Mesenchymal stem cell (in vitro differentiated cells and primary cell): ENCODE results near the gene DOLPP1.

Experiments
- DNase-seq: peaks from one replicate; pipeline ENCODE4 v3.0.0-alpha.2; 2013
- H2AFZ ChIP-seq: one replicate; pipeline ENCODE4 v1.6.1; 2013; ENCODE audit warnings: low read depth, mild to moderate bottlenecking, control low read depth, inconsistent platforms, low read length, moderate library complexity
- H2AK5ac ChIP-seq: 2 replicates; pipeline ENCODE4 v1.6.1; 2013; ENCODE audit warnings: low read length, moderate library complexity, mild to moderate bottlenecking, inconsistent platforms; ENCODE audit not compliant: severe bottlenecking
- H2BK120ac ChIP-seq: one replicate; pipeline ENCODE4 v1.6.1; 2013; ENCODE audit warnings: low read depth, mild to moderate bottlenecking, inconsistent platforms, low read length, moderate library complexity
- H2BK12ac ChIP-seq, 2 experiments: one replicate each; pipeline ENCODE4 v1.6.1; 2013; ENCODE audit warnings: inconsistent platforms in 2 of 2, low read length in 2 of 2, mild to moderate bottlenecking in 2 of 2, moderate library complexity in 2 of 2, control low read depth in 1 of 2
- H2BK15ac ChIP-seq: one replicate; pipeline ENCODE4 v1.6.1; 2013; ENCODE audit warnings: mild to moderate bottlenecking, low read depth, inconsistent platforms; ENCODE audit not compliant: poor library complexity, severe bottlenecking
- H2BK5ac ChIP-seq: 2 replicates; pipeline ENCODE4 v1.6.1; 2013; ENCODE audit warnings: low read depth, mild to moderate bottlenecking, low read length, control low read depth, inconsistent platforms; ENCODE audit not compliant: poor library complexity, severe bottlenecking
- H3K14ac ChIP-seq, 2 experiments: one replicate each; pipeline ENCODE4 v1.6.1; 2013; ENCODE audit warnings: inconsistent platforms in 2 of 2, low read length in 2 of 2, control low read depth in 1 of 2, mild to moderate bottlenecking in 1 of 2, moderate library complexity in 1 of 2
- H3K18ac ChIP-seq, 2 experiments: one replicate each; pipeline ENCODE4 v1.6.1; 2013; ENCODE audit warnings: inconsistent platforms in 2 of 2, low read length in 2 of 2, control low read depth in 1 of 2, low read depth in 1 of 2, mild to moderate bottlenecking in 1 of 2
- H3K23ac ChIP-seq, 2 experiments: one replicate each; pipeline ENCODE4 v1.6.1; 2013; ENCODE audit warnings: inconsistent platforms in 2 of 2, low read length in 2 of 2, mild to moderate bottlenecking in 2 of 2, moderate library complexity in 2 of 2, control low read depth in 1 of 2
- H3K27ac ChIP-seq: 2 replicates; pipeline ENCODE4 v1.5.1; 2013; ENCODE audit warnings: mild to moderate bottlenecking, moderate library complexity, low read length, control low read depth, inconsistent platforms; ENCODE audit not compliant: poor library complexity, severe bottlenecking
- H3K27me3 ChIP-seq, 2 experiments: 2 replicates each; pipeline versions ENCODE4 v1.6.1 to v1.7.0; 2013; ENCODE audit warnings: low read length in 2 of 2, mild to moderate bottlenecking in 2 of 2, moderate library complexity in 2 of 2, control low read depth in 1 of 2, inconsistent platforms in 1 of 2; ENCODE audit not compliant: control insufficient read depth in 1 of 2, insufficient read depth in 1 of 2
- H3K36me3 ChIP-seq, 2 experiments: 2 replicates each; pipeline versions ENCODE4 v1.6.1 to v1.7.0; 2013; ENCODE audit warnings: low read length in 2 of 2, control low read depth in 1 of 2, inconsistent platforms in 1 of 2, low read depth in 1 of 2, mild to moderate bottlenecking in 1 of 2; ENCODE audit not compliant: insufficient read depth in 2 of 2, control insufficient read depth in 1 of 2
- H3K4ac ChIP-seq, 2 experiments: one replicate each; pipeline ENCODE4 v1.6.1; 2013; ENCODE audit warnings: inconsistent platforms in 2 of 2, low read length in 2 of 2, mild to moderate bottlenecking in 2 of 2, moderate library complexity in 2 of 2, control low read depth in 1 of 2, low read depth in 1 of 2
- H3K4me1 ChIP-seq: 2 replicates; pipeline ENCODE4 v1.6.1; 2013; ENCODE audit warnings: low read depth, low read length, control low read depth; ENCODE audit not compliant: control insufficient read depth, insufficient read depth
- H3K4me2 ChIP-seq: 2 replicates; pipeline ENCODE4 v1.6.1; 2013; ENCODE audit warnings: low read length, mild to moderate bottlenecking, inconsistent platforms; ENCODE audit not compliant: poor library complexity, severe bottlenecking
- H3K4me3 ChIP-seq, 2 experiments: 2 replicates each; pipeline versions ENCODE4 v1.5.1 to v1.7.0; 2013; ENCODE audit warnings: low read length in 2 of 2, mild to moderate bottlenecking in 2 of 2, control low read depth in 1 of 2, low read depth in 1 of 2; ENCODE audit not compliant: insufficient read depth in 1 of 2
- H3K79me1 ChIP-seq: replicated peaks from 2 replicates; pipeline ENCODE4 v1.6.1; 2013; ENCODE audit warnings: mild to moderate bottlenecking, control low read depth, low read length, inconsistent platforms; ENCODE audit not compliant: poor library complexity, severe bottlenecking
- H3K9ac ChIP-seq: 2 replicates; pipeline ENCODE4 v1.7.0; 2013; ENCODE audit warnings: mild to moderate bottlenecking, low read length, moderate library complexity
- H3K9me3 ChIP-seq: 2 replicates; pipeline ENCODE4 v1.7.0; 2013; ENCODE audit warnings: mild to moderate bottlenecking, low read length; ENCODE audit not compliant: control insufficient read depth
- H4K8ac ChIP-seq: one replicate; pipeline ENCODE4 v1.6.1; 2013; ENCODE audit warnings: inconsistent platforms, mild to moderate bottlenecking, low read length, moderate library complexity
- H4K91ac ChIP-seq: one replicate; pipeline ENCODE4 v1.6.1; 2013; ENCODE audit warnings: mild to moderate bottlenecking, low read length, inconsistent platforms
- WGBS: methylation state at CpG from one replicate; pipeline ENCODE4 v1.1.7; 2013; ENCODE audit warnings: mixed read lengths; 5-methylcytosine and 5-hydroxymethylcytosine counted together

The DOLPP1 gene

DNA sequence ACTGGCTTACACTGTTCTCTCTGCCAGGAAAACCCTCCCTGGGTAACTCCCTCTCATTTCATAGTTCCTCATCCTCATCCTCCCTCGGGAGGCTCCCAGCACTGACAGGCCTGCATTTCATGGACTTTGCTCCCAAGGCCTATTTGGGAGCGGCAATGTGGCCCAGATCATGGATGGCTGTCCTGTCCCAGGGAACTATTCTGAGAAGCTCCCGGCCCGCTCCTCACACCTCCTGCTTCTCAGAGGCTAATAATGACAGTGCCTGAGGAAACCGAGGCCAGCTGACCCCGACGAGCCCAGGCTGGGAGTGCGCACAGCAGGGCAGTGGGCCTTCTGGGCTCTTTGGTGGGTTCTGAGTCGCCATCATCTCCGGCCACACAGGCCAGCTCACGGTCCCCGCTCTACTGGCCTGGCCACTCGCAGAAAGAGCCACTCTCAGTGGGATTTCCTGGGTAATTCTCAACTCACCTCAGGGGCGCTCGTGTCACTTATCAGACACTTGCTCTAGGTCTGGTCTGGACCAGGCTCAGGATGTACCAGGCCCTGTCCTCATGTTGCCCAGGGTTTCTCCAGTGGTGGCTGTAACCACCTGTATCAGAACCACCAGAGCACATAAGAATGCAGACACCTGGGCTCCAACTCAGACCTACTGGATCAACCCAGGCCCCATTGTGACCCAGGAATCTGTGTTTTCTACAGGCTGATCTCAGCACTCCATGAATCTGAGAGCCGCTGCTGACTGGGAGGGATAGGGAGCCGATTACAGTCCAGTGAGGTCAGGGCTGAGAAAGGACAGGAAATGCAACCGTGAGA is 2.0 kb upstream of the DOLPP1 start:
- Histone ChIP-seq H2BK12ac (no peak overlapping the region), H2AK5ac (no peak overlapping the region), H3K9ac (no peak overlapping the region), H3K79me1 (peaks cover 26% of the 10 kb centered on the region), H3K14ac (no peak overlapping the region), H2BK15ac (no peak overlapping the region), H3K9me3 (no peaks in the 10 kb centered on the region), H2BK5ac (no peak overlapping the region), H3K4me3 (no peak overlapping the region), H3K4me2 (no peak overlapping the region), H3K23ac (no peak overlapping the region), H3K36me3 (peaks cover 0 to 2% of the 10 kb centered on the region in 2 experiments), H2BK120ac (no peak overlapping the region), H3K27ac (no peak overlapping the region), H3K4me1 (peaks cover 18% of the 10 kb centered on the region), H4K8ac (no peak overlapping the region), H4K91ac (peak overlapping the region; percentile 45), H3K4ac (no peak overlapping the region), H2AFZ (no peak overlapping the region), H3K27me3 (no peaks in the 10 kb centered on the region), H3K18ac (no peak overlapping the region)
- no peak for DNase-seq
- WGBS = 92% methylated on average over 18 of the region's 18 CpGs

DNA sequence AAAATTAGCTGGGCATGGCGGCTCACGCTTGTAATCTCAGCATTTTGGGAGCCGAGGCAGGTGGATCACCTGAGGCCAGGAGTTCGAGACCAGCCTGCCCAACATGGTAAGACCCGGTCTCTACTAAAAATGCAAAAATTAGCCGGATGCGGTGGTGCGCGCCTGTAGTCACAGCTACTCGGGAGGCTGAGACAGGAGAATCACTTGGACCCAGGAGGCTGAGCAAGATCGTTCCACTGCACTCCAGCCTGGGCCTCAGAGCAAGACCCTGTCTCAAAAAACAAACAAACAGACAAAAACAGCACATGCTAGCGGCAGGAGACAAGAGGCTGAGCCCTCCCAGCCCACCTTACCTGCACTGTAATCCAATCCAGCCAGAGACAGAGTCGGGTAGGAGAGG is 1.1 kb upstream of the DOLPP1 start:
- Histone ChIP-seq H3K27ac (no peak overlapping the region), H3K4me2 (peak overlapping the region; percentile 87), H2AK5ac (no peak overlapping the region), H3K4ac (no peak overlapping the region), H3K9me3 (no peaks in the 10 kb centered on the region), H4K8ac (no peak overlapping the region), H4K91ac (no peak overlapping the region), H2BK120ac (no peak overlapping the region), H3K14ac (no peak overlapping the region), H3K23ac (no peak overlapping the region), H3K27me3 (no peaks in the 10 kb centered on the region), H3K4me3 (peak overlapping the region in 1 of 2 experiments; percentile 95), H3K4me1 (peaks cover 19% of the 10 kb centered on the region), H2BK5ac (no peak overlapping the region), H3K79me1 (peaks cover 33% of the 10 kb centered on the region), H2AFZ (no peak overlapping the region), H3K9ac (peak overlapping the region; percentile 78), H3K36me3 (peaks cover under 1 to 8% of the 10 kb centered on the region in 2 experiments), H2BK15ac (no peak overlapping the region), H3K18ac (no peak overlapping the region), H2BK12ac (no peak overlapping the region)
- no peak for DNase-seq
- 91% methylated on average over 12 of the region's 13 CpGs for WGBS

DNA sequence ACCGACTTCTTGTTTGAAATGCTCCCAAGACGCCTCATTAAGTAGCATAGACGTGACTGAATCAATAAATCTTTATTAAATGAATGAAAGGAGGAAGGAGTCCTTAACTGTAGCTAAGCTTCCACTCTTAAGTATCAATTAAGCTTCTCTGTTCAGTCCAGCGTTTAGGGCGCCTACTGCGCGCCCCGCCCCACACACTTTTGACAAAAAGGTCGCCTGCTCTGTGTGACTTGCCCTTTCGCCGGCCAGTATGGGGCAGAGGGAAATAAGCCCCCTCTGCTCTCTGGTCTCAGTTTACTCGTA is 662 bp upstream of the DOLPP1 start:
- Histone ChIP-seq H3K9ac (peak overlapping the region; percentile 78), H3K9me3 (no peaks in the 10 kb centered on the region), H2AK5ac (no peak overlapping the region), H2BK5ac (no peak overlapping the region), H2BK120ac (no peak overlapping the region), H3K23ac (no peak overlapping the region), H3K27me3 (no peaks in the 10 kb centered on the region), H2BK12ac (no peak overlapping the region), H3K18ac (peak overlapping the region in 1 of 2 experiments; percentile 11), H3K27ac (no peak overlapping the region), H3K14ac (no peak overlapping the region), H3K79me1 (peaks cover 37% of the 10 kb centered on the region), H3K4me2 (peak overlapping the region; percentile 87), H2AFZ (peak overlapping the region; percentile 33), H3K4me3 (peak overlapping the region; percentile 64 to 95), H2BK15ac (no peak overlapping the region), H4K8ac (peak overlapping the region; percentile 82), H3K4me1 (peaks cover 20% of the 10 kb centered on the region), H3K4ac (no peak overlapping the region), H4K91ac (no peak overlapping the region), H3K36me3 (peaks cover 5 to 12% of the 10 kb centered on the region in 2 experiments)
- no peak for DNase-seq
- 4% methylated on average over 10 of the region's 12 CpGs for WGBS

DNA sequence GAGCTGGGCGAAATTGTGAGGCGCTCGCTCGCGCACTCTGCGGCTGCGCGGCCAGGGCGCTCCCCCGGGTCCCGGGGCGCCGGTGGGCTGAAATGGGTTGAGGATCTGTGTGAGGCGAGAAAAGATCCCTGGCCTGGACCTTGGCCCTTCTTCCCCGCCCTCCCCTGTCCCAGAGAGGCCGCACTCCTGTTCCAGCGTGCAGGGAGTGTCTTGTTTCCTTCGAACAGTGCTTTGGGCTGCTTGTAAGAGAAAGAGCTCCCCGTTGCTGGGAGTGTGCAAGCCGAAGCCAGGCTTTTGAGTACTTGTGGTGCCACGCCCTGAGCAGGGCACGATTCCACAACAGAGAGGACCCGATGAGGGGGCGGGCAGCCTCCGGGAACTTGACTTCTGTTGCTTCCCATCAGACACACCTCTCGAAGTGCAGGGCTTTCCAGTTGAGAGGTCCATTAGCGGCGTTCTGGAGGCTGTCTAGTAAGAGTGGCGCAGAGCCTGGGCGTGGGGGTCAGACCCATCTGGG is 535 bp downstream of the DOLPP1 start:
- peak overlapping the region; percentile 55 for H2AFZ ChIP-seq
- H4K8ac ChIP-seq = peak overlapping the region; percentile 66
- H2BK12ac ChIP-seq = no peak overlapping the region
- H2BK5ac ChIP-seq = no peak overlapping the region
- no peak overlapping the region for H2AK5ac ChIP-seq
- peak overlapping the region; percentile 18 to 29 for H3K4ac ChIP-seq
- 5% methylated on average over 18 of the region's 30 CpGs for WGBS
- peak overlapping the region; percentile 97 for H3K4me2 ChIP-seq
- H4K91ac ChIP-seq = peak overlapping the region; percentile 76
- peak overlapping the region; percentile 38 to 67 for H3K18ac ChIP-seq
- H2BK120ac ChIP-seq = peak overlapping the region; percentile 89
- no peak for DNase-seq
- peaks cover 43% of the 10 kb centered on the region for H3K79me1 ChIP-seq
- peak overlapping the region; percentile 90 for H3K9ac ChIP-seq
- H3K27me3 ChIP-seq = no peaks in the 10 kb centered on the region
- no peaks in the 10 kb centered on the region for H3K9me3 ChIP-seq
- peaks cover 16 to 24% of the 10 kb centered on the region in 2 experiments for H3K36me3 ChIP-seq
- H3K4me3 ChIP-seq = peak overlapping the region; percentile 69 to 95
- H3K4me1 ChIP-seq = peaks cover 20% of the 10 kb centered on the region
- peak overlapping the region in 1 of 2 experiments; percentile 53 for H3K23ac ChIP-seq
- H3K27ac ChIP-seq = peak overlapping the region; percentile 41
- peak overlapping the region in 1 of 2 experiments; percentile 19 for H3K14ac ChIP-seq
- H2BK15ac ChIP-seq = no peak overlapping the region
